ENCODE results near the gene MEIOSIN. TPM values are rescaled to one million over a fixed set of nuclear protein-coding genes. Genes with fewer than 3 reads are reported as not detected.

MEIOSIN gene
- total RNA-seq, 1 donor from 2014 or later = not detected

GRCh38 chr19:45812297-45812696 is 79.1 kb downstream of the MEIOSIN start:
- no peak for DNase-seq
- intact Hi-C loops (cut with DNase I) = no loop called here

More at GRCh38 chr19:45812297-45812696, 79.1 kb downstream of the MEIOSIN start:
- ATAC-seq (ENCODE audit: poor library complexity) = no peak

Other genes with a start within 250 kb of the MEIOSIN start
- 29.9 TPM for gene RTN2, start 236.4 kb upstream of the MEIOSIN start, total RNA-seq
- gene PPM1N, start 235.0 kb upstream of the MEIOSIN start, total RNA-seq = 0.75 TPM
- 42.9 TPM for gene VASP, start 226.0 kb upstream of the MEIOSIN start, total RNA-seq
- 22.8 TPM for gene OPA3, start 148.6 kb upstream of the MEIOSIN start, total RNA-seq
- 5.3 TPM for gene GPR4, start 131.2 kb upstream of the MEIOSIN start, total RNA-seq
- 30.6 TPM for gene EML2, start 94.0 kb upstream of the MEIOSIN start, total RNA-seq
- gene GIPR, start 65.2 kb upstream of the MEIOSIN start, total RNA-seq = 3.8 TPM
- 251 TPM for gene SNRPD2, start 41.5 kb upstream of the MEIOSIN start, total RNA-seq
- 1.6 TPM for gene QPCTL, start 40.8 kb upstream of the MEIOSIN start, total RNA-seq
- gene FBXO46, start 2.5 kb upstream of the MEIOSIN start, total RNA-seq = 14.5 TPM
- gene SIX5, start 35.8 kb downstream of the MEIOSIN start, total RNA-seq = 22.0 TPM
- gene DMPK, start 49.1 kb downstream of the MEIOSIN start, total RNA-seq = 237 TPM
- 57.2 TPM for gene DMWD, start 59.4 kb downstream of the MEIOSIN start, total RNA-seq
- gene RSPH6A, start 81.9 kb downstream of the MEIOSIN start, total RNA-seq = 0.08 TPM
- 29.6 TPM for gene SYMPK, start 129.7 kb downstream of the MEIOSIN start, total RNA-seq
- not detected for gene FOXA3, start 130.9 kb downstream of the MEIOSIN start, total RNA-seq
- gene IRF2BP1, start 152.7 kb downstream of the MEIOSIN start, total RNA-seq = 20.0 TPM
- 15.2 TPM for gene MYPOP, start 169.2 kb downstream of the MEIOSIN start, total RNA-seq
- gene NANOS2, start 181.3 kb downstream of the MEIOSIN start, total RNA-seq = not detected
- gene NOVA2, start 240.4 kb downstream of the MEIOSIN start, total RNA-seq = 3.7 TPM

Measured in Right ventricle myocardium superior (tissue), 1 donor.